Caco-2 (cell line): ENCODE measurements around the gene C2CD3. TPM values are rescaled to one million over a fixed set of nuclear protein-coding genes. Genes with fewer than 3 reads are reported as not detected.

Experiments
- BruUV-seq: library from RNA; stranded (reverse); fragments of 400-500 nt; replicated peaks from 2 replicates; lab custom pipeline; 2021; lab: Mats Ljungman, UMichigan
- CTCF ChIA-PET: fragments of 300-600 bp; sonication (Branson Sonifier 250); formaldehyde crosslinking; loops from one replicate; lab custom pipeline; 2022; ENCODE audit warnings: antibody characterized with exemption; lab: Charles Lee
- POLR2A ChIA-PET: fragments of 300-600 bp; sonication (Branson Sonifier 250); formaldehyde crosslinking; loops from one replicate; lab custom pipeline; 2022; ENCODE audit warnings: antibody characterized with exemption; lab: Charles Lee
- DNase-seq, 2 experiments: peaks; one replicate each; pipeline versions ENCODE4 v3.0.0 to v3.0.0-alpha.2; 2020 to 2022
- H3K27me3 ChIP-seq: replicated peaks from 2 replicates; pipeline ENCODE4 v1.6.0; 2011; ENCODE audit warnings: low read length; ENCODE audit not compliant: control insufficient read depth, insufficient read depth
- H3K36me3 ChIP-seq: 2 replicates; pipeline ENCODE4 v1.5.1; 2011; ENCODE audit warnings: low read length; ENCODE audit not compliant: control insufficient read depth, insufficient read depth
- H3K4me1 ChIP-seq: fragments of 250-450 bp; sonication (Bioruptor Pico); 2 replicates; pipeline ENCODE4 v1.5.1; 2020; ENCODE audit warnings: mild to moderate bottlenecking
- H3K4me3 ChIP-seq: 2 replicates; pipeline ENCODE4 v1.5.1; 2011; ENCODE audit warnings: low read depth, mild to moderate bottlenecking, control low read depth, low read length
- H3K9me3 ChIP-seq: fragments of 250-450 bp; sonication (Bioruptor Pico); 2 replicates; pipeline ENCODE4 v1.5.1; 2020; ENCODE audit warnings: mild to moderate bottlenecking, moderate library complexity
- H3K27ac Mint-ChIP-seq: one replicate; pipeline ENCODE4 v1.8.0; 2022; ENCODE audit warnings: mixed read lengths; ENCODE audit not compliant: unreplicated experiment
- H3K27me3 Mint-ChIP-seq: one replicate; pipeline ENCODE4 v1.8.0; 2022; ENCODE audit warnings: mixed read lengths; ENCODE audit not compliant: insufficient read depth, unreplicated experiment
- H3K36me3 Mint-ChIP-seq: one replicate; pipeline ENCODE4 v1.8.0; 2022; ENCODE audit warnings: mild to moderate bottlenecking, mixed read lengths; ENCODE audit not compliant: insufficient read depth, unreplicated experiment
- H3K4me1 Mint-ChIP-seq: one replicate; pipeline ENCODE4 v1.8.0; 2022; ENCODE audit warnings: low read depth, mixed read lengths; ENCODE audit not compliant: unreplicated experiment
- H3K4me3 Mint-ChIP-seq: one replicate; pipeline ENCODE4 v1.8.0; 2022; ENCODE audit warnings: mild to moderate bottlenecking, moderate library complexity, mixed read lengths; ENCODE audit not compliant: unreplicated experiment
- H3K9me3 Mint-ChIP-seq: one replicate; pipeline ENCODE4 v1.8.0; 2022; ENCODE audit warnings: mixed read lengths; ENCODE audit not compliant: unreplicated experiment
- intact Hi-C: fragments of 100-400 bp; cut with micrococcal nuclease; formaldehyde crosslinking; loops from one replicate; pipeline ENCODE4 v1.10.0; 2022; ENCODE audit not compliant: unreplicated experiment
- total RNA-seq: library from RNA; stranded (reverse); gene quantifications from 2 replicates; pipeline ENCODE4 v1.2.3, GENCODE V29; 2022
- TF ChIP-seq, protein P1 (sequence below), 2 experiments: fragments of 200-600 bp in 1 of 2; IDR thresholded peaks; 1 replicate in 1 of 2; 2 replicates in 1 of 2; pipeline versions ENCODE4 v1.5.1 to v1.8.0; 2011 to 2022; ENCODE audit warnings: antibody characterized with exemption in 1 of 2, control low read depth in 1 of 2, inconsistent platforms in 1 of 2, low read depth in 1 of 2, low read length in 1 of 2, mild to moderate bottlenecking in 1 of 2, moderate library complexity in 1 of 2; ENCODE audit not compliant: insufficient read depth in 1 of 2, severe bottlenecking in 1 of 2, unreplicated experiment in 1 of 2

The C2CD3 gene
- total RNA-seq, 1 experiment from 2014 or later: 47.5 TPM

DNA sequence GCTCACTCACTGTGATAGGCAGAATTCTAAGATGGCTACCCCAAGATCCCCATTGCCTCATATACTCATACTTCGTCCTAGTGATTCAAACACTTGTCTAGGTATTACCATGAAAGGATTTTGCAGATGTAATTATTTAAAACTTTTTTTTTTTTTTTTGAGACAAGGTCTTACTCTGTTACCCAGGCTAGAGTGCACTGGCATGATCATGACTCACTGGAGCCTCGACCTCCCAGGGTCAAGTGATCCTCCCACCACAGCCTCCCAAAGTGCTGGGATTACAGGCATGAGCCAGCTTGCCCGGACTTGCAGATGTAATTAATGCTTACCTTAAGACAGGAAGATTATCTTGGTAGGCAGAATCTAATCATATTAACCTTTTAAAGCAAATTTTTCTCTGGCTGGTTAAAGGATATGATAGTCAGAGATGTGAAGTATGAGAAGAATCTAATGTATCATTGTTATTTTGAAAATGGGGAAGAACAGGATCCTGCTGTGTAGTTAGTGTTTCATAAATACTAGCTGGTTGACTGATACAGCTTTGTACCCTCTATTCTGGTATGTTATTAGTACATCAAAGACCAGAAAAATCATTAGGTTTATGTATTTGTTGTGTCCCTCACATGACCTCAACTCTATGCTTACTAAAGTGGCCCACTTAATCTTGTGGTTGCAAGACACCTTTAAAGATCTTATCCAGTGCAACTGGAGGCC lies 35.5 kb downstream of the C2CD3 start:
- Histone ChIP-seq H3K4me3 (no peak overlapping the region), H3K4me1 (peaks cover 58% of the 10 kb centered on the region), H3K36me3 (peaks cover 4% of the 10 kb centered on the region), H3K27me3 (no peaks in the 10 kb centered on the region), H3K9me3 (0 out of 2 replicates have a peak, but pooled peaks cover 5% of the 10 kb centered on the region)
- Mint-ChIP-seq H3K4me3 (no peak overlapping the region), H3K9me3 (no peaks in the 10 kb centered on the region), H3K27ac (peak overlapping the region; percentile 95), H3K36me3 (peaks cover 49% of the 10 kb centered on the region), H3K27me3 (no peaks in the 10 kb centered on the region), H3K4me1 (peaks cover 42% of the 10 kb centered on the region)
- ChIA-PET POLR2A (interaction anchor here (1.2 kb wide), 1 partner anchor 153 kb away, joined by 4 read pairs; the partner anchor contains the start of gene UCP2), CTCF (interaction anchor here (0.6 kb wide), 1 partner anchor 107 kb away, joined by 4 read pairs; no protein-coding TSS in a partner anchor)
- TF ChIP-seq, protein P1, sequence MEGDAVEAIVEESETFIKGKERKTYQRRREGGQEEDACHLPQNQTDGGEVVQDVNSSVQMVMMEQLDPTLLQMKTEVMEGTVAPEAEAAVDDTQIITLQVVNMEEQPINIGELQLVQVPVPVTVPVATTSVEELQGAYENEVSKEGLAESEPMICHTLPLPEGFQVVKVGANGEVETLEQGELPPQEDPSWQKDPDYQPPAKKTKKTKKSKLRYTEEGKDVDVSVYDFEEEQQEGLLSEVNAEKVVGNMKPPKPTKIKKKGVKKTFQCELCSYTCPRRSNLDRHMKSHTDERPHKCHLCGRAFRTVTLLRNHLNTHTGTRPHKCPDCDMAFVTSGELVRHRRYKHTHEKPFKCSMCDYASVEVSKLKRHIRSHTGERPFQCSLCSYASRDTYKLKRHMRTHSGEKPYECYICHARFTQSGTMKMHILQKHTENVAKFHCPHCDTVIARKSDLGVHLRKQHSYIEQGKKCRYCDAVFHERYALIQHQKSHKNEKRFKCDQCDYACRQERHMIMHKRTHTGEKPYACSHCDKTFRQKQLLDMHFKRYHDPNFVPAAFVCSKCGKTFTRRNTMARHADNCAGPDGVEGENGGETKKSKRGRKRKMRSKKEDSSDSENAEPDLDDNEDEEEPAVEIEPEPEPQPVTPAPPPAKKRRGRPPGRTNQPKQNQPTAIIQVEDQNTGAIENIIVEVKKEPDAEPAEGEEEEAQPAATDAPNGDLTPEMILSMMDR (IDR thresholded peaks at IDR 0.05; ENCODE audit: insufficient read depth in 1 of 2, low read depth in 1 of 2, low read length in 1 of 2, severe bottlenecking in 1 of 2, unreplicated experiment in 1 of 2): no peak
- intact Hi-C loops: no loop called here
- DNase-seq: peak; percentile 59 to 87
- no TSS peak for BruUV-seq

GRCh38 chr11:74134661-74135060 lies 36.1 kb downstream of the C2CD3 start:
- POLR2A ChIA-PET: no interaction called here
- intact Hi-C loops: no loop called here
- Mint-ChIP-seq H3K4me1 (peaks cover 37% of the 10 kb centered on the region), H3K36me3 (peaks cover 56% of the 10 kb centered on the region), H3K4me3 (no peak overlapping the region), H3K9me3 (no peaks in the 10 kb centered on the region), H3K27ac (peak overlapping the region; percentile 95), H3K27me3 (no peaks in the 10 kb centered on the region)
- CTCF ChIA-PET: interaction anchor here (0.6 kb wide), 1 partner anchor 108 kb away, joined by 4 read pairs; no protein-coding TSS in a partner anchor
- DNase-seq: no peak
- Histone ChIP-seq H3K27me3 (no peaks in the 10 kb centered on the region), H3K36me3 (peaks cover 4% of the 10 kb centered on the region), H3K4me1 (peaks cover 54% of the 10 kb centered on the region), H3K9me3 (0 out of 2 replicates have a peak, but pooled peaks cover 7% of the 10 kb centered on the region), H3K4me3 (no peak overlapping the region)
- BruUV-seq: no TSS peak
- TF ChIP-seq, protein P1 (IDR thresholded peaks at IDR 0.05; ENCODE audit: insufficient read depth in 1 of 2, low read depth in 1 of 2, low read length in 1 of 2, severe bottlenecking in 1 of 2, unreplicated experiment in 1 of 2): no peak

DNA sequence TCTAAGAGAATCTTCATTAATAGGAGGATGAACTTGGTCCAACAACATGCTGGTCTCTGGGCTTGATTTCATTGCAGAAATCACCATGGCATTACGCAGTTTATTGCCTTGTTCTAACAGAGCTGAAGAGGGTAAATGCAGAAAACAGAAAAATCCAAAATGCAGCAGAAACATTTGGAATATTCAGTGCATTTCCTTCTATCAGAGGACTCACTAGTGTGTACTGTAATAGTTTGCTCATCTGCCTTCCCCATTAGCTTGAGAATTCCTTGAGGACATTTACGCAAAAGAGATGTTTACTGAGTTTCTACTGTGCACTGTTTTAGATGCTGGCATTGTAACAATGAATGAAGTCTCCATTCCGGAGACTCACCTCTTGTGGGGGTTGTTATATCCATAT lies 37.4 kb downstream of the C2CD3 start:
- DNase-seq: no peak
- no peak overlapping the region for H3K27ac Mint-ChIP-seq
- Histone ChIP-seq H3K27me3 (no peaks in the 10 kb centered on the region), H3K4me3 (no peak overlapping the region), H3K9me3 (0 out of 2 replicates have a peak, but pooled peaks cover 7% of the 10 kb centered on the region), H3K36me3 (peaks cover 4% of the 10 kb centered on the region), H3K4me1 (peaks cover 43% of the 10 kb centered on the region)
- intact Hi-C loops: no loop called here
- TF ChIP-seq, protein P1 (IDR thresholded peaks at IDR 0.05; ENCODE audit: insufficient read depth in 1 of 2, low read depth in 1 of 2, low read length in 1 of 2, severe bottlenecking in 1 of 2, unreplicated experiment in 1 of 2): no peak
- no peak overlapping the region for H3K4me3 Mint-ChIP-seq
- ChIA-PET CTCF (no interaction called here), POLR2A (no interaction called here)
- H3K4me1 Mint-ChIP-seq: peaks cover 26% of the 10 kb centered on the region
- no peaks in the 10 kb centered on the region for H3K9me3 Mint-ChIP-seq
- no peaks in the 10 kb centered on the region for H3K27me3 Mint-ChIP-seq
- BruUV-seq: no TSS peak
- peaks cover 63% of the 10 kb centered on the region for H3K36me3 Mint-ChIP-seq
